Germinal center (tissue), 1 donor: Measurements from ENCODE around the gene TRIM62.
"Not testable (repeated sequence)": the region's sequence is repeated elsewhere in the genome, so short reads cannot be mapped to it uniquely, and the experiment has no call there.

Experiments used
- DNase-seq: peaks from one replicate; pipeline ENCODE4 v3.0.0; 2012; ENCODE audit warnings: mixed read lengths, low spot score

TRIM62 gene

DNA sequence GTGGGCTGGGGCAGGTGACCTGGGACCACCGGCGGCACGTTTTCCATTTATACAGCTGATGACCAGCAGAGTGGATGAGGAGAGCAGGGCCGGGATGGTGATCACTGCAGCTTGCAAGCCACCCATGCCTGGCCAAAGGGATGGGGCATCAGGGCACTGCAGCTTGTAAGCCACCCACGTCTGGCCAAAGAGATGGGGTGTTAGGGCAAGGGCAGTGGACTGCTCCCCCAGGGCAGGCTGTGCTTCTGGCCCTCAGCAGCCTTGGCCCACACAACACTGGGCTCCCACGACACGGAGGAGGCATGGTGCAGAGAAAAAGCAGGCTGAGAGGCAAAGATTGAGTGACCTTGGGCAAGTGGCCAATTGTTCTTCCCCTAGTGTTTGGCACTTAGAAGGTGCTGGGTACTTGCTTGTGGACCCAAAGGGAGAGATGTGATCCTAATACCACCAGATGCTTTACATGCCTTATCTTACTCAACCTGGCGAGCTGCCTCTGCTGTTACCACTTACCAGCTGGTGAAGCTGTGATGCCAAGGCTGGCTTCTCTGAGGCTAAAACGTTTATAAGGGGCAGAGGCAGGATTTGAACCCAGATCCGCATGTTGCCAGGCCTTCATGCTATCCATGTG lies 48.3 kb downstream of the TRIM62 start:
- DNase-seq: no peak

DNA sequence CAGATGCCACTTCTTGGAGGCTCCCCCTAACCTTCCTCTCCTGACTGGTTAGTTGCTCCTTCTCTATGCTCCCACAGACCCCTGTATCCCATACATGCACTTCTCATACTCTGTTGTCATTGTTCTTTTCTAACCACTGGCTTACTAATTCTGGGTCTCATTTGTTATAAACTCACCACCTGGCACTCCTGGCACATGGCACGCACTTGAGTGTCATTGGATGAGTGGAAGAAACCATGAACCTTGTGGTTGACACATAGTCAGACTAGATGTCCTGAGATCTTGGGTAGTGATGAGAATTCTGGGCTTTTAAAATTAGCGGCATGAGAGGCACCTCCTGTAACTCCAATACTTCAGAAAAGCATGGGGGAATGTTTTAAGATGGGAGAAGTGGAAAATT lies 49.3 kb downstream of the TRIM62 start:
- no peak for DNase-seq

DNA sequence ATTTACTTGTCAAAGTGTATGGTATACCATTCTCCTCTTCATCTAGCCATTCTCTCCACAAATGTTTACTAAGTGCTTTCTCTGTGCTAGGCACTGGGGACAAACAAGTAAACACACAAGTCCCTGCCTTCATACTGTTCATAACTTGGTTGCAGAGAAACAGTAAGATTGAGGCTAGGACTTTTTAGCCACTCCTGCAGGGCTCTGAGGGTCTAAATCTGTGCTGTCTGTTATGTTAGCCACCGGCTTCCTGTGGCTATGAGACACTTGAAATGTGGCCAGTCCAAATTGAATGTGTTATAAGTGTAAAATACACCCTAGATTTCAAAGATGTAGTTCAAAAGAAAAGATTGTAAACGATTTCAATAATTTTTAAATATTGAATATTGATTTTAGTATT lies 50.7 kb downstream of the TRIM62 start:
- no peak for DNase-seq

DNA sequence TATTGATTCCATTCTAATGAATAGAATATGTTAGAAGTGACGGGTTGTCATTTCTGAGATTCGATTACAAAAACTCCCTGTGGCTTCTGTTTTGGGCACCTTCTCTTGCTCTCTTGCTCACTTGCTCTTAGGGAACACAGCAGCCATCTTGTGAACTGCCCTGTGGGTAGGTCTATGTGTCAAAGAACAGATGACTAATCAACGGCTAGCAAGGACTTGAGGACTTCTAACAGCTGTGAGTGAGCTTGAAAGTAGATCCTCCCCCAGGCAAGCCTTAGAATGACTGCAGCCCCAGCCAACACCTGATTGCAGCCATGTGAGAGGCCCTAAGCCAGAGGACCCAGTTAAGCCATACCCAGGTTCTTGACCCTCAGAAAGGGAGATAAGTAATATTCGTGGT lies 51.5 kb downstream of the TRIM62 start:
- no peak for DNase-seq

DNA sequence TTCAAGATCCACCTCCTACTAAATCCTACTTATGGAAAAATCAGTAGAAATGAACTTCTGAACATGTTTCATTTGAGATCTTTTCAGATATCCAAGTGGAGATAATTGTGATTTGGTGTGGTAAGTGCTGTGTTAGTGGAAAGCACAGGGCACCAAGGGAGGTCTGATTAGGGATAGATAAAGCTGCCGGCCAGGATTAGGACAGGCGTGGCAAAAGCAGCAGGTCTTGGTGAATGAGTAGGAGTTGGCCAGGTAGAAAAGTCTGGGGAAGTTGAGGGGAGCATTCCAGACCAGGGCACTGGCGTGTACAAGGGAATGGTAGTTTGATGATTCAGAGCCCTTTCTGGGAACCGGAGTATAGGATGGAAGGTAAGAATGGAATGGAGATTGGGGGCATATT lies 53.1 kb downstream of the TRIM62 start:
- DNase-seq: no peak

DNA sequence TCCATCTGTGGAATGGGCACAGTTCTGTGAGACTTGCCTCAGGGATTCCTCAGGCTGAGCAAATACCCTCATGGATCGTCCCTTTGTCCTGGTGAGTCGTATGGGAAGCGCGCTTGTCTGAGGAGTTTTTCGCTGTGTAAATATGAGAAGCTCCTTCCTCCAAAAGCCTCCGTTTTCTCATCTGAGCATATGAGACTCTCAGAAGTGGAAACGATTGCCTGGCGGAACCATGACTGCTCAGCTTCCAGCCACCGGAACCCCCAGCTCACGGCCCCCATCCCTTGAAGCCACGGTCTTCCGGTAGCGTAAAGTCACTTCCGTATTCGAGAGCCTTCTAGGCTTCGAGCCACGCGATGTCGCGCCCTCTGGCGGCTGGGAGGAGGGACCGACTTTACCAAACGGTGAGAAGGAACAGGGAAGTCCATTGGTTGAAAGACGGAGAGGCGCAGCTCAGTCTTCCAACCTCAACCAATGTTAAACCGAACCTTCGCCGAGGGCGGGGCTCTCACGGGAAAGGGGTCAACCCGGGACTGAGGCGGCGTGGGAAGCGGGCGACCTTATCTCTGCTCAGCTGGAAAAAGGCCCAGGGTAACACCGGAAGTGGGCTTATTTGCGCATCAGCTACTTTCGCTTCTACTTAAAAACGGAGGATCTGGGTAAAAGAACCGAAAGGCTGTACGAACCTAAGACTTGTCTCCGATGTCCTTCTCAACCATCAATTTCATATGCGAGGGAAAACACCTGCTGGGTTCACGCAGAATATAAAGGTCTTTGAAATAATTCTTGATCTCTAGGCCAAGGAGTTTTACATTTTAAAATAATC lies 54.6 kb downstream of the TRIM62 start:
- DNase-seq: peak; percentile 95

DNA sequence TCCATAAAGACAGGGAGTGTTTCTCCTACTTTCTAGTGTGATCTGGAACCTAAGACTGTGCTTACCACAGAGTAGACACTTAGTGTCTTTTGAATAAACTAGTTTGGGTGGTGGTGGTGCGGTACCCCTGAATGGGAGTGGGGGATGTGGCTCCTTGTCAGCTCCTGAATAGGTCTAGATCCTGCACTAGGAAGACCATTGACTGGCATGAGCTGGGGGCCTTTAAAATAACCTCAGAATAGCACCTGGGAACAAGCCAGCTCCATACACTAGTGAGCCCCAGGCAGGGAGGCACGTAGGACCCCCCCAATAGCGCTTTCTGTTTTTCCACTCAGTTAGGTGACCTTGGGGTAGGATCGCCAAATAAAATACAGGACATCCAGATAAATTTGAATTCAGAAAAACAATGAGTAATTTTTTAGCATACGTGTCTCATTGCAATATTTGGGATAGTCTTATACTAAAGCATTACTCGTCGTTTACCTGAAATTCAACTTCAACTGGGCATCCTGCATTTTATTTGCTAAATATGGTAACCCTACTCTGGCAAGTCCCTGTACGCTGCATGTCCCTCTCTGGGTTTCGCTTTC lies 55.3 kb downstream of the TRIM62 start:
- no peak for DNase-seq

DNA sequence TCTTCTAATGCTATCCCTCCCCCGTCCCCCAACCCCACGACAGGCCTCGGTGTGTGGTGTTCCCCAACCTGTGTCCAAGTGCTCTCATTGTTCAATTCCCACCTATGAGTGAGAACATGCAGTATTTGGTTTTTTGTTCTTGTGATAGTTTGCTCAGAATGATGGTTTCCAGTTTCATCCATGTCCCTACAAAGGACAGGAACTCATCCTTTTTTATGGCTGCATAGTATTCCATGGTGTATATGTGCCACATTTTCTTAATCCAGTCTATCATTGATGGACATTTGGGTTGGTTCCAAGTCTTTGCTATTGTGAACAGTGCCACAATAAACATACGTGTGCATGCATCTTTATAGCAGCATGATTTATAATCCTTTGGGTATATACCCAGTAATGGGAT lies 57.2 kb downstream of the TRIM62 start:
- DNase-seq: not testable (repeated sequence)

DNA sequence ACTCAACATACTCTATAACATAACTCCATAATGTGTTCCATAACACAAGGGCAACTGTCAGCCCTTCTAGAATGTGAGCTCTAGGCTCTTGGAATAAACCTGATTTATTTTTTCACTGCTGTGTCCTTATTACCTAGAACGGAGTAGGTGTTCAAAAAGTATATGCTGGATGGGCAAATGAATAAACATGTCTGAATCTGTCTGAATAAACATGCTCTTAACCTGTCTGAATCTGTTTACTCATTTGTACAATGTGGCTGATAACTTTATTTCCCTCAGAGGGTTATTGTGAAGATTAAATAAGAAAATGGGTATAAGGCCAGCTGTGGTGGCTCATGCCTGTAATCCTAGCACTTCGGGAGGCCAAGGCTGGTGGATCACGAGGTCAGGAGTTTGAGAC lies 58.6 kb downstream of the TRIM62 start:
- DNase-seq: no peak

DNA sequence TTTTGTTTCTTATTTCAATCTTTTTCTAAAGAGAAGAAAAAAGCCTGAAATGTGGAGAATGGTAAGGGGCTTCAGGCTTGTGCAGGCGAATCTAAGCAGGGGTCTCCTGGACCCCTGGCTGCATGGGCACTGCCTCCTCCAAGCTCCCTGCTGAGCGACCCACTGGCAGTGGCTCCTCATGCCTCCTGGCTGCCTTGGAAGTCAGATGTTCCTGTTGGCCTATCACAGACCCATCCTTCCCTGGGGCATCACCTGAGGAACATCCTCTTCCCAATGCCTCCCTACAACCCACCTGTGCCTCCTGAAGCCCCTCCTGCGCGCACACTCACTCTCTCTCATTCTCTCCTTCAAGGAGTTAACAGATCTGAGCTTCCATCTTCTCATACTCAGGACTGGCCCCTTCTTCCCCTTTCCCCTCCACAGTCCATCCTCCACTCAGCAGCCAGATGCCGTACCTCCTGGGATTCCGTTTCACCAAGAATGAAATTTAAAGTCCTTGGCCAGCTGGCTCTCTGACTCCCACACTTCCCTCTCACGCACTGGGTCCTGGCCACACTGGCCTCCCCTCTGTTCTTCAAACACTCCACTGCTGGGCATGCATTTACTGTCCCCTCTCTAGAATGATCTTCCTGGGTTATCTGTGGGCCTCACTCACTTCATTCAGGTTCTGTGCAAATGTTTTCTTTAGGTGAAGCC lies 59.2 kb downstream of the TRIM62 start:
- no peak for DNase-seq

DNA sequence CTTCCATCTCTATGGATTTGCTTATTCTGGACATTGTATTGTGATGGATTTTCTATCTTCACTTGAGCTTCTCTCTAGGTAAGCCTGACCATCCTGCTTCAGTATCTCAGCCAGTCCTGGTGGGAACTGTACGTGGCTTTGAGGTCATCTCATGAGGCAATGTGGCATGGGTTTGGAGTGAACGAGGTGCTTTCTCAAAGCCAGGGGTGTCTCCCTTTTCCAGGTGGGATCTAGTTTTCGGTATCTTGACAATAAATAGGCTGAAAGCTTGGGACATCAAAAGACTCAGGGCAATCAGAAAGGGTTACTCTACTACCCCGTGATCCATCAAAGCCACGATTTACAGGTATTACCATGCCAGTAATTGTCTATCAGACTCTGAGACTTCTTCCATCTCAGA lies 60.1 kb downstream of the TRIM62 start:
- no peak for DNase-seq

DNA sequence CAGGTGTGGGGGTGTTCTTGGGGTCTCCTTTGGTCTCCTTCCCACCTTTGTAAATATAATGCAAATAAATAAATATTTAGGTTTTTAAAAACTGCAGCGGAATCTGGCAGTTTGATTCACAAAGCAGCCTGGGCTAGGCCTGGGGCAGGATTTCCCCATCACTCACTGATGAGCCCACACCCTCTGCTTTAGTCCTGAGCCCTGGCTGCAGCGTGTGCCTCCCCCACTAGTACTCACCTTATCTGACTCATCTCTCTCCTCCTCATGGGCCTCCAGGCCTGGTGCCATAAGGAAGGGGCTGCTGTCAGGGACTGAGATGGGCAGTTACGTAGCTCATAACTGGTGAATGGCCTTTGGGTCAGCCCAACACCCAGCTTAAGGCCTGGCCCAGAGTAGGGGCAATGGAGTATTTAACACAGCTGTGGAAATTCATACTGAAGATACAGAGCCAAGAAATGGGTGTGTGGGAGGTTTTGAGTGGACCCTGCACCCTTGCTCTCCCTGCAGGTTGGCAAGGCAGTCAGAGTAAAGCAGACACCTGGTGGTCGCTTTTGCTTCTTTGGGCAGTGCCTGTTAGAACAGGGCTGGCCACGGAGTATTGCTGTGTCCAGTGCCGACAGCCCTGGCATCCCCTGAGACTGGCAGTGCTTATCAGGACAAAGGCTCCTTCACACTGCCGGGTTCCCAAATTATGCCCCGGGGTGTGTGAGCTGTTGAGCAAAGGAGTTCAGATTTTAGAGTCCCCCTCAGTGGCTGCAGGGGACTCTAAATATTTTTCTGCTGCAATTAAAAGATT lies 61.2 kb downstream of the TRIM62 start:
- DNase-seq: peak; percentile 62

DNA sequence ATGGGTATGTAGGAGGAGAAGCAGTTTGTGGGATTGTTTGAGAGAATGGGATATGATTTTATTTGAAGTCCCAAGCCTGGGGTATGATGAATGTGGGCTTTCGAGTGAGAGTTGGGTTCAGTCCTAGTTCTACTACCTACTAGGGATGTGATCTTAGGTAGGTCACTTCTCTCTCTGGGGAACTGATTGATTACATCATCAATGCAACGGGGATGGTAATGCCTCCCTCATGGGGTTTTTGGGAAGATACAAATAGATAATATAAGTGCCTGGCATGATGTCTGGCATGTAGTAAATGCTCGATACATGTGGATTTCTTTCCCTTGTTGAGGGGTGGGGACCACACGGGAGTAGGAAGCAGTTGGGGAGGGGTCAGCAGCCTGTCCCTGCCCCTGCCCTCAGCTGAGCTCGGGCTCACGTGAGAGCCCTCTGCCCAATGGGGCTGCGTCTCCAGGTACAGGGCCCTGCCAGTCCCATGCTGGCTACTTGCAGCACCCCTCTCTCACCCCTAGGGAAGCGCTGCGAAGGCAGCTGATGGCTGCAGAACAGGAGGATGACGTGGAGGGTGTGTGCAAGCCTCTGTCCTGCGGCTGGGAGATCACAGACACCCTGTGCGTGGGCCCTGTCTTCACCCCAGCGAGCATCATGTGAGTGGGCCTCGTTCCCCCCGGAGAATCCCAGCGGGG lies 62.2 kb downstream of the TRIM62 start:
- DNase-seq: peak; percentile 85

DNA sequence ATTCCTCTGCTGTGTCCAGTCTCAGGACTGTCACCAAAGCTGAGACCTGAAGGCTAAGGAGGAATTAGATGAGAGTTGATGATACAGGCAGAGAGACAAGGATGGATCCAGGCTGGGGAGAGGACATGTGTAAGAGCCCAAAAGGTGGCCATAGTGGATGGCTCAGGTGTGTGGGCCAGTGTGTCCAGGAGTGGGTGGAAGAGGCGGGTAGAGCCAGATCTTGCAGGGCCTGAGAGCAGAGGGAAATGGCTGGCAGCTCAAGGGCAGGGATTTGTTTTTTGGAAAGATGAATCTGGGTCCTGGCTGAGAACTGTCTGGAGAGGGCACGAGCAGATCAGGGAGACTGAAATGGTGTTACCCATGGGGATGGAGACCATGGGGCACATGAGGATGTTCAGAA lies 62.8 kb downstream of the TRIM62 start:
- no peak for DNase-seq

DNA sequence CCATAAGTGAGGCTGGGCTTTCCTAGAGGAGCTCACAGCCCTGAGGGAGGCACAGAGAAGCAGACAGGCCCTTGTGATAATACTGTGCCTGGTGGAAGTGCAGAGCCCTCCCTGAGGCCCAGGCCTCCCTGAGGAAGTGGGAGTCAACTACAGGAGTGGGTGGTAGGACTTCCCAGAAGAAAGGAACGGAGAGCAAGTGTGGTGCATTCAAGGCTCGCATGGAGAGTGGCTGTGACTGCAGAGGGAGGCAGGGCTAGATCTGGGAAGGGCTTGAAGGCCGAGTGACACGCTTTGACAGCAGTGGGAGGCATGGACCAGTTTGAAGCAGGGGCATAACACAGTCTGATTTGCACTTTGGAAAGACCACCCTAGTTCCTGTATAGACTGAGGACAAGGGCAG lies 63.6 kb downstream of the TRIM62 start:
- DNase-seq: no peak

DNA sequence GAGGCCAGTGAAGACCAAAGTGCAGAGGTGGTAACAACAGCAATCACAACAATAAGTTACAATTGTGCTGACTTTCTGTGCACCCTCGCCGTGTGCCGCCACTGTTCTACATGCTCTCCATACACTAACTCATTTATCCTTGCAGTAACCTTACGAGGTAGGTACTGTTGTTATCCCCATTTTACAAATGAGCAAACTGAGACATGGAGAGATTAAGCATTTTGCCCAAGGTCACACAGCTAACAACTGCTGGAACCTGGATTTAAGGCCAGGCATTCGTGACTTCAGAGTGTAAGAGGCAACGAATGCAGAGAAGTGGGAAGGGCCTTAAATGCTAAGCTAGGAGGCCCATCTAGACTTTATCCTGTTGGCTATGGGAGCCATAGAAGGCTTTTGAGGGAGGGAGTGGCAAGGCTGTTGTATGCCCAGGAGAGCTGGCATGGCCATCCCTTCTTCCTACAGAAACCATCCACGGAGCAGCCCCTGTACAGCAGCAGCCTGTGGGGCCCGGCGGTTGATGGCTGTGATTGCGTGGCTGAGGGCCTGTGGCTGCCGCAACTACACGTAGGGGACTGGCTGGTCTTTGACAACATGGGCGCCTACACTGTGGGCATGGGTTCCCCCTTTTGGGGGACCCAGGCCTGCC lies 64.3 kb downstream of the TRIM62 start:
- no peak for DNase-seq

DNA sequence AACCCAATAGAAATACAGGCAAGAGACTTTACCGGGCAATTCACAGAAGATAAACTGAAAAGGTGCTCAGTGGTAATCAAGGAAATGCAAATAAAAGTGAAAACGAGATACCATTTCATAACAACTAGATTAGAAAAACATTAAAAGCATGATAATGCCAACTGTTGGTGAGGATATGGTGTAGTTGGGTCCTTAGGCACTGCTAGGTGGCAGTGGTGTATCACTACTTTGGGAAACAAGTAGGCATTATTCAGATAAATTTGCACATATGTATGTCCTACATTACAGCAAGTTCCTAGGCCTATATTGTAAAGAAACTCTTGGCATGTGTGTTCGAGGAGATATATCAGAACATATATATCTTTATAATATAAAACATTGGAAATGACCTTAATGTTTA lies 69.9 kb downstream of the TRIM62 start:
- DNase-seq: no peak

DNA sequence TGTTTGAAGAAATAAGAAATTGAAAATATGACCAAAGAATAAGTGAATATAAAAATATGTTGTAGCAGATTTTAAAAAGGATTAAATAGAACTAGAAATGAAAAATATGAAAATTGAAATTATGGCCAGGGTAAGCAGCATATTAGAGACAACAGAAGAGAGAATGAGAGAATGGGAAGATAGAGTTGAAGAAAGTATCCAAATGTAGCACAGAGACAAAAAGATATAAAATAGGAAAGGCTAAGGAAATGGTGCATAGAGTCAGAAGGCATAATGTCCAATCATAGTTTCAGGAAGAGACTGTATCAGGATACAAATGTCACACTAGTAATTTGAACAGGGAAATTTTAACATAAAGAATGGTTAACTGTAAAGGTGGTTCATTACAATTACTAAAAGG lies 71.4 kb downstream of the TRIM62 start:
- DNase-seq: no peak

DNA sequence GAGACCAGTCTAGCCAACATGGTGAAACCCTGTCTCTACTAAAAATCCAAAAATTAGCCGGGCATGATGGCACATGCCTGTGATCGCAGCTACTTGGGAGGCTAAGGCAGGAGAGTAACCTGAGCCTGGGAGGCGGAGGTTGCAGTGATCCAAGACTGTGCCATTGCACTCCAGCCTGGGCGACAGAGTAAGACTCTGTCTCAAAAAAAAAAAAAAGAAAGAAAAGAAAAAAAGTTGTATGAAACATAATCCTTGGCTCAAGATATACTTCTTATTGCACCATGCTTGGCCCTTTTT lies 81.8 kb downstream of the TRIM62 start:
- not testable (repeated sequence) for DNase-seq

DNA sequence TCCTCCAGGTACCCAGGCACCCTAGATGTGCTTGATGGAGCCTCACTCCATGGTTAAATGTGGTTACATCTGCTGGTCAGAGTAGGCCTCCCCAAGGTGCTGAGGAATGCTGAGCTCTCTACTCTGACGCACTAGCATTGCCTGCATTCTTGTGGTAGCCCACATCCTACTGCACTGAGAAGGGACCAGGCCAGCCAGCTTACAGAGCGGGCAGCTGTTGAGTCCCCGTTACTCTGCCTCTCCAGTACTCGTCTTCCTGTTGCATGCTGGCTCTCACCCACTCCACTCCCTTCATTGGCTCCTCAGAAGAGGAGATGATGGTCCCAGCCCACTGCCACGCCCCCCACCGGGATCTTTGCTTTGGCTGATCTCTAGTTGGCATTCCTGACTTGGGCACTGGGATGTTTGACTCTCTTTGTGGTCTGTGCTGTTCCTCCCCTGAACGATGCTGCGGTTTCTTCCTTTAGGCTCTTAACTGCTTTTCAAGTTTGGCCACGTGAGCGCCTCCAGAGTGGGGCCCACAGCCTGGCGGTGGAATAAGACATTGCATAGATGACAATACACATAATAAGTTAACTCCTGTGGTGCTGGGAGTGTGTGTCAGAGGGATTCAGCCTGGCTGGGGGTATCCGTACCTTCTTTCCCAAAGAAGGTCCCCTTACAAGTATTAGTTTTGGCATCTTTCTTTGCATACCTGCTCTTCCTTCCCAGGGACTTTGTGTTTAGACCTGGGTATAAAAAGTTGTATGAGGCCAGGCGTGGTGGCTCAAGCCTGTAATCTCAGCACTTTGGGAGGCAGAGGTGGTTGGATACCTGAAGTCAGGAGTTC lies 82.3 kb downstream of the TRIM62 start:
- no peak for DNase-seq
